Measurements from ENCODE around the gene BLID.
A peak's percentile ranks its signal among the peaks of the same experiment; 100 is the strongest.

The BLID gene

GRCh38 chr11:122107045-122107444 is 9.0 kb downstream of the BLID start:
- H3K4me3 ChIP-seq (ENCODE audit: low read depth, low read length) = no peak overlapping the region
- TF ChIP-seq, protein P1, sequence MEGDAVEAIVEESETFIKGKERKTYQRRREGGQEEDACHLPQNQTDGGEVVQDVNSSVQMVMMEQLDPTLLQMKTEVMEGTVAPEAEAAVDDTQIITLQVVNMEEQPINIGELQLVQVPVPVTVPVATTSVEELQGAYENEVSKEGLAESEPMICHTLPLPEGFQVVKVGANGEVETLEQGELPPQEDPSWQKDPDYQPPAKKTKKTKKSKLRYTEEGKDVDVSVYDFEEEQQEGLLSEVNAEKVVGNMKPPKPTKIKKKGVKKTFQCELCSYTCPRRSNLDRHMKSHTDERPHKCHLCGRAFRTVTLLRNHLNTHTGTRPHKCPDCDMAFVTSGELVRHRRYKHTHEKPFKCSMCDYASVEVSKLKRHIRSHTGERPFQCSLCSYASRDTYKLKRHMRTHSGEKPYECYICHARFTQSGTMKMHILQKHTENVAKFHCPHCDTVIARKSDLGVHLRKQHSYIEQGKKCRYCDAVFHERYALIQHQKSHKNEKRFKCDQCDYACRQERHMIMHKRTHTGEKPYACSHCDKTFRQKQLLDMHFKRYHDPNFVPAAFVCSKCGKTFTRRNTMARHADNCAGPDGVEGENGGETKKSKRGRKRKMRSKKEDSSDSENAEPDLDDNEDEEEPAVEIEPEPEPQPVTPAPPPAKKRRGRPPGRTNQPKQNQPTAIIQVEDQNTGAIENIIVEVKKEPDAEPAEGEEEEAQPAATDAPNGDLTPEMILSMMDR (conservative IDR thresholded peaks at IDR 0.05; ENCODE audit: low read depth, low read length) = no peak
- no peak for DNase-seq (ENCODE audit: low read depth)

- TF ChIP-seq, protein P1 (conservative IDR thresholded peaks at IDR 0.05; ENCODE audit: low read depth, low read length) = no peak
- H3K4me3 ChIP-seq (ENCODE audit: low read depth, low read length) = no peak overlapping the region
- no peak for DNase-seq (ENCODE audit: low read depth)
These were observed 10.8 kb downstream of the BLID start for GRCh38 chr11:122105044-122105758.

DNA sequence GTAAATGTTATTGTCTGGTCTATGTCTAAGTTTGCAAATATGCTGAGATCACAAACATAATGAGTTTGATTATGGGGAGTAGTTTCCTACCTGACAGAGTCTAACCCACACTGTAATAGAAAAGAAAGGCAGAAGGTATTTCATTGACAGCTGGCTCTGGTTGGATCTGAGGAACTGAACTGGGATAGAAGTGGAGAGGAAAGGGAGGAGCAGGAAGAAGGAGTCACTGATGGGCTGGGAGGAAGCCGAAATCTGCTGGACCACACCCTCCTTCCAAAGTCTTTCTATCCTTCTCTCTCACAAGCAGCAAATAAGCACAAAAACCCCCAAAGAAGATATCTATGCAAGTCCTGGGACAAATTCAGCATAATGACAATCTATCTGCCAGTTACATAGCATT is 11.7 kb downstream of the BLID start:
- no peak overlapping the region for H3K4me3 ChIP-seq (ENCODE audit: low read depth, low read length)
- DNase-seq (ENCODE audit: low read depth) = no peak
- TF ChIP-seq, protein P1 (conservative IDR thresholded peaks at IDR 0.05; ENCODE audit: low read depth, low read length) = no peak

DNA sequence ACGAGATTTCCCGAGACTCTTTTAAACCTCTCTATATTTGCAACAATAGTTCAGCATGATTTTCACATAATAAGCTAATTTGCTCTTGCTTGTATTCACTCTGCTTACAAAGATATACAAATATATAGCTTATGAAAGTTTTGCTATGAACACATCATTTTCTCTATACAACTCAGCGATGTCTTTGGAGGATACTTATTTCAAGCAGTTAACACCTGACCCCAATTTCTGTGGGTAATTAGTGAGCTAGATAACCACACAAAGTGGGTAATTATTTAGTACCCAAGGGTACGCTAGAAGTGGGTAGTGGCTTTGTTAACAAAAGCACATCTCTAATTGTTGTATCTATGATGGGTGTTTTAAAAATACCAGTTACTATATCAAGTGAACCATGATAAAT is 12.3 kb downstream of the BLID start:
- H3K4me3 ChIP-seq (ENCODE audit: low read depth, low read length) = no peak overlapping the region
- no peak for DNase-seq (ENCODE audit: low read depth)
- TF ChIP-seq, protein P1 (conservative IDR thresholded peaks at IDR 0.05; ENCODE audit: low read depth, low read length) = no peak

- no peak for DNase-seq (ENCODE audit: low read depth)
- TF ChIP-seq, protein P1 (conservative IDR thresholded peaks at IDR 0.05; ENCODE audit: low read depth, low read length) = no peak
- no peak overlapping the region for H3K4me3 ChIP-seq (ENCODE audit: low read depth, low read length)
These were observed 12.7 kb downstream of the BLID start for GRCh38 chr11:122103321-122103720.

GRCh38 chr11:122102426-122102825 is 13.6 kb downstream of the BLID start:
- H3K4me3 ChIP-seq (ENCODE audit: low read depth, low read length) = peak overlapping the region; percentile 76

More at GRCh38 chr11:122102426-122102825, 13.6 kb downstream of the BLID start:
- DNase-seq (ENCODE audit: low read depth) = no peak
- TF ChIP-seq, protein P1 (conservative IDR thresholded peaks at IDR 0.05; ENCODE audit: low read depth, low read length) = no peak

All from choroid plexus epithelial cell (primary cell).